Duodenal mucosa (tissue), 2 donors: ENCODE measurements around the gene XAF1.

Experiments
- H3K27ac ChIP-seq: one replicate; pipeline ENCODE4 v1.7.0; 2013; ENCODE audit warnings: low read depth, low read length
- H3K27me3 ChIP-seq, 2 donors: one replicate each; pipeline ENCODE4 v1.7.0; 2013; ENCODE audit warnings: low read length in 2 of 2, control low read depth in 1 of 2; ENCODE audit not compliant: insufficient read depth in 2 of 2, control insufficient read depth in 1 of 2
- H3K36me3 ChIP-seq, 2 donors: one replicate each; pipeline ENCODE4 v1.7.0; 2013; ENCODE audit warnings: low read length in 2 of 2, control low read depth in 1 of 2; ENCODE audit not compliant: insufficient read depth in 2 of 2, control insufficient read depth in 1 of 2
- H3K4me1 ChIP-seq, 2 donors: one replicate each; pipeline ENCODE4 v1.7.0; 2013; ENCODE audit warnings: low read length in 2 of 2, control low read depth in 1 of 2; ENCODE audit not compliant: insufficient read depth in 2 of 2, control insufficient read depth in 1 of 2
- H3K4me3 ChIP-seq, 2 donors: one replicate each; pipeline ENCODE4 v1.7.0; 2013; ENCODE audit warnings: low read length in 2 of 2, low read depth in 1 of 2
- H3K9ac ChIP-seq, 2 donors: one replicate each; pipeline ENCODE4 v1.7.0; 2013; ENCODE audit warnings: low read length in 2 of 2, low read depth in 1 of 2
- H3K9me3 ChIP-seq, 2 donors: one replicate each; pipeline ENCODE4 v1.7.0; 2013; ENCODE audit warnings: low read length in 2 of 2, control low read depth in 1 of 2; ENCODE audit not compliant: control insufficient read depth in 1 of 2

The XAF1 gene

DNA sequence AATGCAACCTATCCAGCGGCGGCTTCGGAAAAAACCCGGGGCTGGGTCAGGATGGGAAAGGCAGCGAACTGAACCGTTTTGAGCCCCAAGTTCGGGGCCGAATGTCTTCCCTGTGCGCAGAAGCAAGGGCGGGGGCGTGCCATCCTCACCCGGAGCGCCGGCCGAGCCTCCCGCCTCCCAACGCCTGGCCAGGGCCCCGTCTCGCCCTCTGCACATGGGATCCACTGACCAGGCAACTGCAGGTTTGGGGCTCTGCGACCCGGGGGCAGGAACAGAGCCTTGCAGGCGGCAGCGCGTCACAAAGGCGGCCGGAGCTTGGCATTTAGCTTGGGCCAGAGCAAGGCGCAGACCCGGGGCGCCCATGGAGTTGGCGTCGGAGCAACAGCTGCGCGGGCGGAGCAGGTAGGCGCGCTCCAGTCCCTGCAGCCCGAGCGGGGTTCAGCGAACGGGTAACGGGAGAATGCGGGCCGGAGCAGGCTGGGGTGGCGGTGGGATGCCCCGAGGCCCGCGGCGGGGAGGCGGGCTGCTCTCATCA lies 20.1 kb downstream of the XAF1 start, which contains the start of gene FBXO39:
Gene FBXO39 (plus strand): TSS at position 345 of the 535 bp plus-strand sequence. CDS start 3,654 bp downstream, outside the sequence.
- H3K36me3 ChIP-seq: peaks cover 18 to 26% of the 10 kb centered on the region in 2 donors
- no peak within 1 kb of the TSS for H3K4me3 ChIP-seq
- H3K9me3 ChIP-seq: peaks cover 7 to 18% of the 10 kb centered on the region in 2 donors
- no peak within 1 kb of the TSS for H3K27ac ChIP-seq
- H3K27me3 ChIP-seq: peaks cover 9 to 18% of the 10 kb centered on the region in 2 donors
- H3K4me1 ChIP-seq: peaks cover 2 to 9% of the 10 kb centered on the region in 2 donors
- no peak within 1 kb of the TSS for H3K9ac ChIP-seq

- Histone ChIP-seq H3K27me3 (peaks cover 9 to 18% of the 10 kb centered on the region in 2 donors), H3K4me3 (no peak overlapping the region), H3K27ac (no peak overlapping the region), H3K9me3 (peaks cover 3 to 8% of the 10 kb centered on the region in 2 donors), H3K4me1 (peaks cover 2 to 9% of the 10 kb centered on the region in 2 donors), H3K9ac (no peak overlapping the region), H3K36me3 (no peaks in the 10 kb centered on the region)
These were observed 23.6 kb downstream of the XAF1 start for GRCh38 chr17:6779411-6779810.

GRCh38 chr17:6780001-6780400 lies 24.2 kb downstream of the XAF1 start:
- Histone ChIP-seq H3K9me3 (peaks cover 0 to 2% of the 10 kb centered on the region in 2 donors), H3K27ac (no peak overlapping the region), H3K4me1 (peaks cover 2 to 9% of the 10 kb centered on the region in 2 donors), H3K27me3 (peaks cover 9 to 18% of the 10 kb centered on the region in 2 donors), H3K4me3 (no peak overlapping the region), H3K9ac (no peak overlapping the region), H3K36me3 (no peaks in the 10 kb centered on the region)

DNA sequence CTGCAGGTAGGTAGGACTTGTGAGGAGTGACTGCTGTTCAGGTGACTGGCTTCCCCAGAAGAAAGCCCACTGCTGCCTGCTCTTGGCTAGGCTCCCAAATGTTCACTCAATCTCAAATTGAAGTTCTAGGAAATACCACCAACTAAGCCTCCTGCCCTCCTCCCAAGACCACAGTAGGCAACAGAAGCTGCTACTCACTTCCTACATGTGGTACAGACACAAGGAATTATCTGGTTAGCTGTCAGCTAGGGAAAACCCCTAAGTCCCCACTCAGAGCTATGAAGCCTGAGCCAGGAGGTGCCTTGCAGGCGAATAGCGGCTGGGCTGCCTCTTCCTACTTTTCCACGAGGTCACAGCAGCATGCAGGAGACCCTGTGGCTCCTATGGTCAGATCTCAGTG lies 25.0 kb downstream of the XAF1 start:
- Histone ChIP-seq H3K9me3 (no peaks in the 10 kb centered on the region), H3K4me3 (no peak overlapping the region), H3K27ac (no peak overlapping the region), H3K4me1 (peaks cover 2 to 9% of the 10 kb centered on the region in 2 donors), H3K36me3 (no peaks in the 10 kb centered on the region), H3K9ac (no peak overlapping the region), H3K27me3 (peaks cover 5 to 12% of the 10 kb centered on the region in 2 donors)

DNA sequence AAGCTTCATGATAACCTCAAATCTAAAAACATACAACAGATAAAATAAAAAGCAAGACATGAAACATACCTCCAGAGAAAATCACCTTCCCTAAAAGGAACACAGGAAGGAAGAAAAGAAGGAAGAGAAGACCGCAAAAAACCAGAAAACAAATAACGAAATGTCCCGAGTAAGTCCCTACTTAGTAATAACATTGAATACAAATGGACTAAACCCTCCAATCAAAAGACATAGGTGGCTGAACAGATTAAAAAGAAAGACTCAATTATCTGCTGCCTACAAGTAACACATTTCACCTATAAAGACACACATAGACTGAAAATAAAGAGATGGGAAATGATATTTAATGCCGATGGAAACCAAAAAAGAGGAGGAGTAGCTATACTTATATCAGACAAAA lies 26.4 kb downstream of the XAF1 start:
- Histone ChIP-seq H3K4me1 (peaks cover 2 to 9% of the 10 kb centered on the region in 2 donors), H3K36me3 (no peaks in the 10 kb centered on the region), H3K27ac (no peak overlapping the region), H3K9ac (no peak overlapping the region), H3K9me3 (no peaks in the 10 kb centered on the region), H3K27me3 (peaks cover 6 to 8% of the 10 kb centered on the region in 2 donors), H3K4me3 (no peak overlapping the region)

GRCh38 chr17:6786618-6787017 lies 30.8 kb downstream of the XAF1 start:
- Histone ChIP-seq H3K27ac (no peak overlapping the region), H3K9ac (no peak overlapping the region), H3K36me3 (no peaks in the 10 kb centered on the region), H3K9me3 (no peaks in the 10 kb centered on the region), H3K4me1 (no peaks in the 10 kb centered on the region), H3K4me3 (no peak overlapping the region), H3K27me3 (peaks cover 0 to 6% of the 10 kb centered on the region in 2 donors)

DNA sequence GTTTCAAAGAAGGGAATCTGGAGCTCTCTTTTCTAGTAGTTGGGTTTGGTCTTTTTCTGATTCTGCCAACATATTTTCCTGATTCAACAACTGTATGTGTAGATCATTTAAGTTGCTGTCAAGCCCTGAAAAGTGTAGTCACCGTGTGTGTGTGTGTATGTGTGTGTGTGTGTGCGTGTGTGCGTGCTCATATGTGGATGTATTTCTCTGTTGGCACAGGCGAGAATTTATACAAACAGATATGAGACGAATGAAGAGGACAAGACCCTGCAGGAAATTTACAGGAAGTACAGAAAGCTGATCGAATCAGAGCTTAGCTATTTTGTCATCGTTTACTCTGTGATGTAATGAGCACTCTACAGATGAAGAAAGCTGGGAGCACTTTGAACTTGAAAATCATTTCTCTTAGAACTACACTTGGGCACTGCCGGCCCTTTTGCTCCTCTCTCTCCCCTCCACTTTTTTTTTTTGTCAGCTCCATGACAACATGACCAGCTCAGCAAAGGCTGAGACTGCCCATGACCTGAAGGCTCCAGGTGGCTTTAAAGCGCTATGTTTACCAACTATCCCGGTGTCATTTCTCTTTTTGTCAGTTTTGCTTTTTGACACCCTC lies 31.3 kb downstream of the XAF1 start:
- no peaks in the 10 kb centered on the region for H3K36me3 ChIP-seq
- no peaks in the 10 kb centered on the region for H3K4me1 ChIP-seq
- no peak overlapping the region for H3K4me3 ChIP-seq
- H3K9ac ChIP-seq: no peak overlapping the region
- H3K27ac ChIP-seq: no peak overlapping the region
- H3K9me3 ChIP-seq: no peaks in the 10 kb centered on the region
- peaks cover 0 to 6% of the 10 kb centered on the region in 2 donors for H3K27me3 ChIP-seq

DNA sequence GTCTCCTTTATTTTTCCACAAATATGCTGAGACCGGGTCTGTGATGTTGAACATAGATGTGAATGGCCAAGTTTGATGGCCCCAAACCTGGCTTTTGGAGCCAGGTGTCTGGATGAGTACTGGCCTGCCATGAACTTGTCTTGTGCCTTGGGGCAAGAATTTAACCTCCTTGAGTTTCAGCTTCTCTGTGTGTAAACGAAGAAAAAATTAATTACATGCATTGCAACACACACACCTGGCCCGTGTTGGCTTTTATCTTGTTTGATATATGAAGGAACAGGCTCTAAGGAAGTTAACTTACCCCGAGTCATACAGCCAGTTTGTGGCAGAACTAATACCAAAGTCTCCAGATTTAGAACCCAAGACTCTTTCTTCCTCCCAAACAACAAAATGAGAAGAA lies 33.3 kb downstream of the XAF1 start:
- no peaks in the 10 kb centered on the region for H3K9me3 ChIP-seq
- H3K4me3 ChIP-seq: no peak overlapping the region
- H3K4me1 ChIP-seq: no peaks in the 10 kb centered on the region
- H3K9ac ChIP-seq: no peak overlapping the region
- no peak overlapping the region for H3K27ac ChIP-seq
- H3K36me3 ChIP-seq: no peaks in the 10 kb centered on the region
- peaks cover 0 to 6% of the 10 kb centered on the region in 2 donors for H3K27me3 ChIP-seq

- no peaks in the 10 kb centered on the region for H3K27me3 ChIP-seq
- no peaks in the 10 kb centered on the region for H3K36me3 ChIP-seq
- no peak overlapping the region for H3K27ac ChIP-seq
- H3K9ac ChIP-seq: no peak overlapping the region
- no peaks in the 10 kb centered on the region for H3K9me3 ChIP-seq
- H3K4me3 ChIP-seq: no peak overlapping the region
- peaks cover 0 to 9% of the 10 kb centered on the region in 2 donors for H3K4me1 ChIP-seq
These were observed 38.1 kb downstream of the XAF1 start for GRCh38 chr17:6793748-6794493.
